ENCODE measurements around the gene FOXR1.

FOXR1 gene

GRCh38 chr11:118927554-118928100, 43.9 kb upstream of the FOXR1 start:
- H3K27me3 ChIP-seq (ENCODE audit: insufficient read depth, insufficient read length) = peaks cover 21% of the 10 kb centered on the region
- peaks cover 15% of the 10 kb centered on the region for H3K4me1 ChIP-seq (ENCODE audit: insufficient read depth, insufficient read length)
- TF ChIP-seq SUZ12 (IDR thresholded peaks at IDR 0.05; ENCODE audit: extremely low read depth, insufficient read depth, insufficient read length) = no peak
- TF ChIP-seq YY1 (IDR thresholded peaks at IDR 0.05; ENCODE audit: insufficient read depth, insufficient read length) = no peak
- TF ChIP-seq ZNF274 (IDR thresholded peaks at IDR 0.05; ENCODE audit: low read depth, low read length) = no peak
- peak overlapping the region; percentile 77 for H3K4me3 ChIP-seq (ENCODE audit: insufficient read length, low read depth)
- H3K36me3 ChIP-seq (ENCODE audit: insufficient read depth, insufficient read length, low read length) = peaks cover 10% of the 10 kb centered on the region
- DNase-seq (ENCODE audit: low read depth, low spot score) = no peak
- peak overlapping the region; percentile 46 for H3K9ac ChIP-seq (ENCODE audit: insufficient read length, low read depth)
- H3K9me3 ChIP-seq (ENCODE audit: insufficient read depth, low read length) = no peaks in the 10 kb centered on the region

- TF ChIP-seq ZNF274 (IDR thresholded peaks at IDR 0.05; ENCODE audit: low read depth, low read length) (no peak), YY1 (IDR thresholded peaks at IDR 0.05; ENCODE audit: insufficient read depth, insufficient read length) (no peak), SUZ12 (IDR thresholded peaks at IDR 0.05; ENCODE audit: extremely low read depth, insufficient read depth, insufficient read length) (no peak)
- no peaks in the 10 kb centered on the region for H3K9me3 ChIP-seq (ENCODE audit: insufficient read depth, low read length)
- DNase-seq (ENCODE audit: low read depth, low spot score) = no peak
- H3K27me3 ChIP-seq (ENCODE audit: insufficient read depth, insufficient read length) = peaks cover 21% of the 10 kb centered on the region
- peaks cover 4% of the 10 kb centered on the region for H3K36me3 ChIP-seq (ENCODE audit: insufficient read depth, insufficient read length, low read length)
- H3K9ac ChIP-seq (ENCODE audit: insufficient read length, low read depth) = peak overlapping the region; percentile 82
- H3K4me1 ChIP-seq (ENCODE audit: insufficient read depth, insufficient read length) = peaks cover 11% of the 10 kb centered on the region
- H3K4me3 ChIP-seq (ENCODE audit: insufficient read length, low read depth) = peak overlapping the region; percentile 77
These were observed 43.3 kb upstream of the FOXR1 start for GRCh38 chr11:118928101-118928869.

- DNase-seq (ENCODE audit: low read depth, low spot score) = no peak
- peaks cover 21% of the 10 kb centered on the region for H3K27me3 ChIP-seq (ENCODE audit: insufficient read depth, insufficient read length)
- no peaks in the 10 kb centered on the region for H3K9me3 ChIP-seq (ENCODE audit: insufficient read depth, low read length)
- H3K9ac ChIP-seq (ENCODE audit: insufficient read length, low read depth) = peak overlapping the region; percentile 82
- no peaks in the 10 kb centered on the region for H3K36me3 ChIP-seq (ENCODE audit: insufficient read depth, insufficient read length, low read length)
- H3K4me1 ChIP-seq (ENCODE audit: insufficient read depth, insufficient read length) = peaks cover 8% of the 10 kb centered on the region
- TF ChIP-seq SUZ12 (IDR thresholded peaks at IDR 0.05; ENCODE audit: extremely low read depth, insufficient read depth, insufficient read length) = no peak
- no peak for TF ChIP-seq ZNF274 (IDR thresholded peaks at IDR 0.05; ENCODE audit: low read depth, low read length)
- TF ChIP-seq YY1 (IDR thresholded peaks at IDR 0.05; ENCODE audit: insufficient read depth, insufficient read length) = no peak
- peak overlapping the region; percentile 77 for H3K4me3 ChIP-seq (ENCODE audit: insufficient read length, low read depth)
These were observed 42.6 kb upstream of the FOXR1 start for GRCh38 chr11:118928870-118929500.

GRCh38 chr11:118929501-118930093, 42.0 kb upstream of the FOXR1 start:
- Histone ChIP-seq H3K36me3 (ENCODE audit: insufficient read depth, insufficient read length, low read length) (no peaks in the 10 kb centered on the region), H3K4me3 (ENCODE audit: insufficient read length, low read depth) (peak overlapping the region; percentile 69), H3K27me3 (ENCODE audit: insufficient read depth, insufficient read length) (peaks cover 21% of the 10 kb centered on the region), H3K9ac (ENCODE audit: insufficient read length, low read depth) (peak overlapping the region; percentile 68), H3K9me3 (ENCODE audit: insufficient read depth, low read length) (no peaks in the 10 kb centered on the region), H3K4me1 (ENCODE audit: insufficient read depth, insufficient read length) (peaks cover 8% of the 10 kb centered on the region)
- DNase-seq (ENCODE audit: low read depth, low spot score) = no peak
- TF ChIP-seq ZNF274 (IDR thresholded peaks at IDR 0.05; ENCODE audit: low read depth, low read length) = no peak
- no peak for TF ChIP-seq SUZ12 (IDR thresholded peaks at IDR 0.05; ENCODE audit: extremely low read depth, insufficient read depth, insufficient read length)
- no peak for TF ChIP-seq YY1 (IDR thresholded peaks at IDR 0.05; ENCODE audit: insufficient read depth, insufficient read length)

- H3K36me3 ChIP-seq (ENCODE audit: insufficient read depth, insufficient read length, low read length) = no peaks in the 10 kb centered on the region
- TF ChIP-seq YY1 (IDR thresholded peaks at IDR 0.05; ENCODE audit: insufficient read depth, insufficient read length) (no peak), SUZ12 (IDR thresholded peaks at IDR 0.05; ENCODE audit: extremely low read depth, insufficient read depth, insufficient read length) (no peak), ZNF274 (IDR thresholded peaks at IDR 0.05; ENCODE audit: low read depth, low read length) (no peak)
- peak overlapping the region; percentile 68 for H3K9ac ChIP-seq (ENCODE audit: insufficient read length, low read depth)
- DNase-seq (ENCODE audit: low read depth, low spot score) = peak; percentile 86
- H3K4me1 ChIP-seq (ENCODE audit: insufficient read depth, insufficient read length) = peaks cover 8% of the 10 kb centered on the region
- H3K27me3 ChIP-seq (ENCODE audit: insufficient read depth, insufficient read length) = peaks cover 21% of the 10 kb centered on the region
- no peaks in the 10 kb centered on the region for H3K9me3 ChIP-seq (ENCODE audit: insufficient read depth, low read length)
- H3K4me3 ChIP-seq (ENCODE audit: insufficient read length, low read depth) = peak overlapping the region; percentile 69
These were observed 41.4 kb upstream of the FOXR1 start for GRCh38 chr11:118930094-118930712.

GRCh38 chr11:118931571-118931970, 40.0 kb upstream of the FOXR1 start:
- Histone ChIP-seq H3K36me3 (ENCODE audit: insufficient read depth, insufficient read length, low read length) (no peaks in the 10 kb centered on the region), H3K4me1 (ENCODE audit: insufficient read depth, insufficient read length) (peaks cover 6% of the 10 kb centered on the region), H3K4me3 (ENCODE audit: insufficient read length, low read depth) (no peak overlapping the region), H3K27me3 (ENCODE audit: insufficient read depth, insufficient read length) (peaks cover 16% of the 10 kb centered on the region), H3K9ac (ENCODE audit: insufficient read length, low read depth) (no peak overlapping the region), H3K9me3 (ENCODE audit: insufficient read depth, low read length) (no peaks in the 10 kb centered on the region)
- no peak for TF ChIP-seq SUZ12 (IDR thresholded peaks at IDR 0.05; ENCODE audit: extremely low read depth, insufficient read depth, insufficient read length)
- TF ChIP-seq YY1 (IDR thresholded peaks at IDR 0.05; ENCODE audit: insufficient read depth, insufficient read length) = no peak
- no peak for TF ChIP-seq ZNF274 (IDR thresholded peaks at IDR 0.05; ENCODE audit: low read depth, low read length)
- DNase-seq (ENCODE audit: low read depth, low spot score) = no peak

Data from NT2/D1 (cell line).